ENCODE data around the gene FPGT. TPM values are rescaled to one million over a fixed set of nuclear protein-coding genes. Genes with fewer than 3 reads are reported as not detected.

Gene FPGT
- total and polyA plus RNA-seq, 4 donors = 5.2 to 19.2 (median 10.0) TPM

DNA sequence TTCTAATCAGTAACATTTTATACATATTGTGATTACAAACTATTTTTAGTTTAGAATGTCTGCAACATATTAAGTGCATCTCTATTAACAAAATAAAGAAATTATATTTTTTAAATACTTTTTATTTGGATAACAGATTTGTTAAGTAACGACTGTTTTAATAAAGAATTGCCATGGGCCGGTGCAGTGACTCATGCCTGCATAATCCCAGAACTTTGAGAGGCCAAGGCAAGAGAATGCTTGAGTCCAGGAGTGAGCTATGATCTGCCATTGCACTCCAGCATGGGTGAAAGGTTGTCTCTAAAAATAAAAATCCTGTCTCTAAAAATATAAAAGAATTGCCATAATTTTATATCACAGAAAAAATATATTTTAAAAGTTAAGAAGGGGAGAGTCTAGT lies 4.1 kb upstream of the FPGT start:
- H3K9me3 ChIP-seq (ENCODE audit: control insufficient read depth in 4 of 4, low read length in 3 of 4) = no peaks in the 10 kb centered on the region
- H3K4me1 ChIP-seq (ENCODE audit: control insufficient read depth in 4 of 4, insufficient read depth in 4 of 4, low read length in 3 of 4) = peaks cover 0 to 2% (median under 1%) of the 10 kb centered on the region in 4 donors
- no peak overlapping the region for H3K4me3 ChIP-seq (ENCODE audit: low read depth in 1 of 3, low read length in 3 of 3)
- H3K36me3 ChIP-seq (ENCODE audit: control insufficient read depth in 4 of 4, insufficient read depth in 3 of 4, low read depth in 1 of 4, low read length in 3 of 4) = no peaks in the 10 kb centered on the region
- no peak for DNase-seq (ENCODE audit: low spot score)
- 83% methylated on average over 2 of the region's 2 CpGs for WGBS
- no peak overlapping the region for H3K9ac ChIP-seq (ENCODE audit: low read depth in 1 of 2, low read length in 2 of 2)
- no peaks in the 10 kb centered on the region for H3K27me3 ChIP-seq (ENCODE audit: control insufficient read depth in 4 of 4, insufficient read depth in 4 of 4, low read length in 3 of 4)
- TF ChIP-seq RAD21 (IDR thresholded peaks at IDR 0.05) (no peak), NR2F2 (IDR thresholded peaks at IDR 0.05) (no peak), FOXA2 (IDR thresholded peaks at IDR 0.05) (no peak), SP1 (IDR thresholded peaks at IDR 0.05) (no peak), EGR1 (IDR thresholded peaks at IDR 0.05; ENCODE audit: low read depth in 2 of 2) (no peak), YY1 (IDR thresholded peaks at IDR 0.05) (no peak), RXRA (IDR thresholded peaks at IDR 0.05) (no peak)
- TF ChIP-seq, protein P1, sequence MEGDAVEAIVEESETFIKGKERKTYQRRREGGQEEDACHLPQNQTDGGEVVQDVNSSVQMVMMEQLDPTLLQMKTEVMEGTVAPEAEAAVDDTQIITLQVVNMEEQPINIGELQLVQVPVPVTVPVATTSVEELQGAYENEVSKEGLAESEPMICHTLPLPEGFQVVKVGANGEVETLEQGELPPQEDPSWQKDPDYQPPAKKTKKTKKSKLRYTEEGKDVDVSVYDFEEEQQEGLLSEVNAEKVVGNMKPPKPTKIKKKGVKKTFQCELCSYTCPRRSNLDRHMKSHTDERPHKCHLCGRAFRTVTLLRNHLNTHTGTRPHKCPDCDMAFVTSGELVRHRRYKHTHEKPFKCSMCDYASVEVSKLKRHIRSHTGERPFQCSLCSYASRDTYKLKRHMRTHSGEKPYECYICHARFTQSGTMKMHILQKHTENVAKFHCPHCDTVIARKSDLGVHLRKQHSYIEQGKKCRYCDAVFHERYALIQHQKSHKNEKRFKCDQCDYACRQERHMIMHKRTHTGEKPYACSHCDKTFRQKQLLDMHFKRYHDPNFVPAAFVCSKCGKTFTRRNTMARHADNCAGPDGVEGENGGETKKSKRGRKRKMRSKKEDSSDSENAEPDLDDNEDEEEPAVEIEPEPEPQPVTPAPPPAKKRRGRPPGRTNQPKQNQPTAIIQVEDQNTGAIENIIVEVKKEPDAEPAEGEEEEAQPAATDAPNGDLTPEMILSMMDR (IDR thresholded peaks at IDR 0.05; ENCODE audit: low read depth, low read length, missing input control) = no peak
- H3K27ac ChIP-seq (ENCODE audit: low read depth in 1 of 2, low read length in 2 of 2) = no peak overlapping the region

DNA sequence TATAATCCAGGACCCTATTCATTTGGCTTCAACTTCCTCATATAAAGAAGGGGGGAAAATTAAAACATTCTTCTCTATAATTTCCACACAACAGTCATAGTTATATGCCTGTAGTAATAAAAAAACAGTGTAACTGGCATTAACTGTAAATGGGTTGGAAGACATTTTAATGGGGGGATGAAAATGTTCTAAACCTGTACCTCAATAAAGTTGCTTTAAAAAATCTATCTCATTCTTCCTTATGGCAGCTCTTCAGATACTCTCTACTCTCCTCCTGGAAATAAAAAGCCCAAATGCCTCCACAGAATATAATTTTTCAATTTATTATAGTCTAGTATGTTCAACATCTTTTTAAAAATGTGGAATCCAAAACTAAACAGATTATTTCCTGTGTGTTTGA lies 2.7 kb upstream of the FPGT start:
- H3K4me1 ChIP-seq (ENCODE audit: control insufficient read depth in 4 of 4, insufficient read depth in 4 of 4, low read length in 3 of 4) = peaks cover 0 to 7% (median 2%) of the 10 kb centered on the region in 4 donors
- TF ChIP-seq NR2F2 (IDR thresholded peaks at IDR 0.05) (no peak), HNF4G (IDR thresholded peaks at IDR 0.05) (no peak), YY1 (IDR thresholded peaks at IDR 0.05) (no peak), FOXA1 (IDR thresholded peaks at IDR 0.05) (no peak), GABPA (IDR thresholded peaks at IDR 0.05 in 1 of 2, conservative IDR thresholded peaks at IDR 0.05 in 1 of 2) (no peak), HNF4A (conservative IDR thresholded peaks at IDR 0.05) (no peak), RAD21 (IDR thresholded peaks at IDR 0.05) (no peak), RXRA (IDR thresholded peaks at IDR 0.05) (no peak), TAF1 (conservative IDR thresholded peaks at IDR 0.05) (no peak), JUND (IDR thresholded peaks at IDR 0.05) (no peak), FOXA2 (IDR thresholded peaks at IDR 0.05) (no peak), SP1 (IDR thresholded peaks at IDR 0.05) (no peak)
- TF ChIP-seq, protein P2, sequence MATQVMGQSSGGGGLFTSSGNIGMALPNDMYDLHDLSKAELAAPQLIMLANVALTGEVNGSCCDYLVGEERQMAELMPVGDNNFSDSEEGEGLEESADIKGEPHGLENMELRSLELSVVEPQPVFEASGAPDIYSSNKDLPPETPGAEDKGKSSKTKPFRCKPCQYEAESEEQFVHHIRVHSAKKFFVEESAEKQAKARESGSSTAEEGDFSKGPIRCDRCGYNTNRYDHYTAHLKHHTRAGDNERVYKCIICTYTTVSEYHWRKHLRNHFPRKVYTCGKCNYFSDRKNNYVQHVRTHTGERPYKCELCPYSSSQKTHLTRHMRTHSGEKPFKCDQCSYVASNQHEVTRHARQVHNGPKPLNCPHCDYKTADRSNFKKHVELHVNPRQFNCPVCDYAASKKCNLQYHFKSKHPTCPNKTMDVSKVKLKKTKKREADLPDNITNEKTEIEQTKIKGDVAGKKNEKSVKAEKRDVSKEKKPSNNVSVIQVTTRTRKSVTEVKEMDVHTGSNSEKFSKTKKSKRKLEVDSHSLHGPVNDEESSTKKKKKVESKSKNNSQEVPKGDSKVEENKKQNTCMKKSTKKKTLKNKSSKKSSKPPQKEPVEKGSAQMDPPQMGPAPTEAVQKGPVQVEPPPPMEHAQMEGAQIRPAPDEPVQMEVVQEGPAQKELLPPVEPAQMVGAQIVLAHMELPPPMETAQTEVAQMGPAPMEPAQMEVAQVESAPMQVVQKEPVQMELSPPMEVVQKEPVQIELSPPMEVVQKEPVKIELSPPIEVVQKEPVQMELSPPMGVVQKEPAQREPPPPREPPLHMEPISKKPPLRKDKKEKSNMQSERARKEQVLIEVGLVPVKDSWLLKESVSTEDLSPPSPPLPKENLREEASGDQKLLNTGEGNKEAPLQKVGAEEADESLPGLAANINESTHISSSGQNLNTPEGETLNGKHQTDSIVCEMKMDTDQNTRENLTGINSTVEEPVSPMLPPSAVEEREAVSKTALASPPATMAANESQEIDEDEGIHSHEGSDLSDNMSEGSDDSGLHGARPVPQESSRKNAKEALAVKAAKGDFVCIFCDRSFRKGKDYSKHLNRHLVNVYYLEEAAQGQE (IDR thresholded peaks at IDR 0.05) = no peak
- TF ChIP-seq, protein P3, sequence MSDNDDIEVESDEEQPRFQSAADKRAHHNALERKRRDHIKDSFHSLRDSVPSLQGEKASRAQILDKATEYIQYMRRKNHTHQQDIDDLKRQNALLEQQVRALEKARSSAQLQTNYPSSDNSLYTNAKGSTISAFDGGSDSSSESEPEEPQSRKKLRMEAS (IDR thresholded peaks at IDR 0.05) = no peak
- TF ChIP-seq, protein P1 (IDR thresholded peaks at IDR 0.05; ENCODE audit: low read depth, low read length, missing input control) = no peak
- TF ChIP-seq, protein P4, sequence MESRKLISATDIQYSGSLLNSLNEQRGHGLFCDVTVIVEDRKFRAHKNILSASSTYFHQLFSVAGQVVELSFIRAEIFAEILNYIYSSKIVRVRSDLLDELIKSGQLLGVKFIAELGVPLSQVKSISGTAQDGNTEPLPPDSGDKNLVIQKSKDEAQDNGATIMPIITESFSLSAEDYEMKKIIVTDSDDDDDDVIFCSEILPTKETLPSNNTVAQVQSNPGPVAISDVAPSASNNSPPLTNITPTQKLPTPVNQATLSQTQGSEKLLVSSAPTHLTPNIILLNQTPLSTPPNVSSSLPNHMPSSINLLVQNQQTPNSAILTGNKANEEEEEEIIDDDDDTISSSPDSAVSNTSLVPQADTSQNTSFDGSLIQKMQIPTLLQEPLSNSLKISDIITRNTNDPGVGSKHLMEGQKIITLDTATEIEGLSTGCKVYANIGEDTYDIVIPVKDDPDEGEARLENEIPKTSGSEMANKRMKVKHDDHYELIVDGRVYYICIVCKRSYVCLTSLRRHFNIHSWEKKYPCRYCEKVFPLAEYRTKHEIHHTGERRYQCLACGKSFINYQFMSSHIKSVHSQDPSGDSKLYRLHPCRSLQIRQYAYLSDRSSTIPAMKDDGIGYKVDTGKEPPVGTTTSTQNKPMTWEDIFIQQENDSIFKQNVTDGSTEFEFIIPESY (IDR thresholded peaks at IDR 0.05) = no peak
- TF ChIP-seq, protein P5, sequence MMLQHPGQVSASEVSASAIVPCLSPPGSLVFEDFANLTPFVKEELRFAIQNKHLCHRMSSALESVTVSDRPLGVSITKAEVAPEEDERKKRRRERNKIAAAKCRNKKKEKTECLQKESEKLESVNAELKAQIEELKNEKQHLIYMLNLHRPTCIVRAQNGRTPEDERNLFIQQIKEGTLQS (IDR thresholded peaks at IDR 0.05) = no peak
- H3K4me3 ChIP-seq (ENCODE audit: low read depth in 1 of 3, low read length in 3 of 3) = no peak overlapping the region
- no peaks in the 10 kb centered on the region for H3K36me3 ChIP-seq (ENCODE audit: control insufficient read depth in 4 of 4, insufficient read depth in 3 of 4, low read depth in 1 of 4, low read length in 3 of 4)
- no peaks in the 10 kb centered on the region for H3K9me3 ChIP-seq (ENCODE audit: control insufficient read depth in 4 of 4, low read length in 3 of 4)
- no peak for DNase-seq (ENCODE audit: low spot score)
- no peak overlapping the region for H3K27ac ChIP-seq (ENCODE audit: low read depth in 1 of 2, low read length in 2 of 2)
- H3K9ac ChIP-seq (ENCODE audit: low read depth in 1 of 2, low read length in 2 of 2) = no peak overlapping the region
- no peaks in the 10 kb centered on the region for H3K27me3 ChIP-seq (ENCODE audit: control insufficient read depth in 4 of 4, insufficient read depth in 4 of 4, low read length in 3 of 4)

Measured in liver (tissue), 9 donors.